ENCODE results near the gene NRXN2. TPM values are rescaled to one million over a fixed set of nuclear protein-coding genes. Genes with fewer than 3 reads are reported as not detected.

Gene NRXN2
- total and polyA plus RNA-seq, 11 donors, result 0.42 to 5.5 (median 0.92) TPM; not detected in 1

DNA sequence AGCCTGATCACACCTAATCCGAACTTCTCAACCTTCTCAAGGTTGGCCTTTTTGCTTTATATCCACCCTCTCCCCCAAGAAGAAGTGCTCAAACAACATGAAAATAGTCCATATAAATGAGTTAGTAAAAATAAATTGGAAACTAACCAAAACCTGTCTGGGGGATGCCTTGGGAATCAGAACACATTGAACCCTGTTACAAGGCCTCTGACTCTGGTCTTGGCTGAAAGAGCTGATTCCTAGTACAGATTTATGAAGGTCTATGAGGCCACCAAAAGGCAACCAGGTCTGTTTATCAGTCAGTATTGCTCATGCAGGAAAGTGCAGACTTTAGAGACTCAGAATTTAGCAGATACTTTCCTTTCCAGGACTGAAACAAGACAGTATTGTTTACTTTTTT lies 49.7 kb downstream of the NRXN2 start:
- no peaks in the 10 kb centered on the region for H3K36me3 ChIP-seq
- no peak overlapping the region for H3K4me3 ChIP-seq
- TF ChIP-seq POLR2A (IDR thresholded peaks at IDR 0.05), result no peak
- TF ChIP-seq, protein P1, sequence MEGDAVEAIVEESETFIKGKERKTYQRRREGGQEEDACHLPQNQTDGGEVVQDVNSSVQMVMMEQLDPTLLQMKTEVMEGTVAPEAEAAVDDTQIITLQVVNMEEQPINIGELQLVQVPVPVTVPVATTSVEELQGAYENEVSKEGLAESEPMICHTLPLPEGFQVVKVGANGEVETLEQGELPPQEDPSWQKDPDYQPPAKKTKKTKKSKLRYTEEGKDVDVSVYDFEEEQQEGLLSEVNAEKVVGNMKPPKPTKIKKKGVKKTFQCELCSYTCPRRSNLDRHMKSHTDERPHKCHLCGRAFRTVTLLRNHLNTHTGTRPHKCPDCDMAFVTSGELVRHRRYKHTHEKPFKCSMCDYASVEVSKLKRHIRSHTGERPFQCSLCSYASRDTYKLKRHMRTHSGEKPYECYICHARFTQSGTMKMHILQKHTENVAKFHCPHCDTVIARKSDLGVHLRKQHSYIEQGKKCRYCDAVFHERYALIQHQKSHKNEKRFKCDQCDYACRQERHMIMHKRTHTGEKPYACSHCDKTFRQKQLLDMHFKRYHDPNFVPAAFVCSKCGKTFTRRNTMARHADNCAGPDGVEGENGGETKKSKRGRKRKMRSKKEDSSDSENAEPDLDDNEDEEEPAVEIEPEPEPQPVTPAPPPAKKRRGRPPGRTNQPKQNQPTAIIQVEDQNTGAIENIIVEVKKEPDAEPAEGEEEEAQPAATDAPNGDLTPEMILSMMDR (IDR thresholded peaks at IDR 0.05), result no peak
- H3K4me1 ChIP-seq, result peaks cover 0 to 36% (median 11%) of the 10 kb centered on the region in 12 donors
- no peak for DNase-seq
- 79 to 95% (median 89%) methylated on average over 1 of the region's 1 CpG for WGBS, 4 donors
- no peaks in the 10 kb centered on the region for H3K9me3 ChIP-seq
- H3K27ac ChIP-seq, result no peak overlapping the region
- peaks cover 0 to 19% (median 0%) of the 10 kb centered on the region in 9 donors for H3K27me3 ChIP-seq
- ATAC-seq, result no peak
- intact Hi-C loops (cut with DNase I), result no loop called here

DNA sequence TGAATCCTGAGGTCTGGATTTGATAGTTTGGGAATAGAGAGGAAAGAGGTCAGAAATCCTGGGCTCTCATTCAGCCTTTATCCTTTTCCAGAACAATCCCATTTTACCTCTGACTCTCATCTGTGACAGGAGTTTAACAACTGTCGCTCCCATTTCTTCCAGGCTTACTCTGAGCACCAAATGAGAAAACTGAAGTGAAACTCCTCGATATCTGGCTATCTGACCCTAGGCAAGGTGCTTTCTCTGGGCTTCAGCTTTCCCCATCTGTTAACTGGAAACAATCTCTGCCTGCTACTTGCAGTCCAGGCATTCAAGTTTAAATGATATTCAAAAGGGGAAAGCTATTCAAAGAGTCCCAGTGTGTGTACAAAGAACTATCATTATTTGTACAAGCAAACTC lies 50.1 kb downstream of the NRXN2 start:
- Histone ChIP-seq H3K9me3 (no peaks in the 10 kb centered on the region), H3K4me1 (peaks cover 0 to 36% (median 11%) of the 10 kb centered on the region in 12 donors), H3K27ac (no peak overlapping the region), H3K27me3 (peaks cover 0 to 22% (median 0%) of the 10 kb centered on the region in 9 donors), H3K4me3 (no peak overlapping the region), H3K36me3 (no peaks in the 10 kb centered on the region)
- DNase-seq (no peak), ATAC-seq (no peak)
- TF ChIP-seq, protein P1 (IDR thresholded peaks at IDR 0.05), result no peak
- no peak for TF ChIP-seq POLR2A (IDR thresholded peaks at IDR 0.05)
- 83 to 93% (median 87%) methylated on average over 2 of the region's 2 CpGs for WGBS, 4 donors
- intact Hi-C loops (cut with DNase I), result no loop called here

DNA sequence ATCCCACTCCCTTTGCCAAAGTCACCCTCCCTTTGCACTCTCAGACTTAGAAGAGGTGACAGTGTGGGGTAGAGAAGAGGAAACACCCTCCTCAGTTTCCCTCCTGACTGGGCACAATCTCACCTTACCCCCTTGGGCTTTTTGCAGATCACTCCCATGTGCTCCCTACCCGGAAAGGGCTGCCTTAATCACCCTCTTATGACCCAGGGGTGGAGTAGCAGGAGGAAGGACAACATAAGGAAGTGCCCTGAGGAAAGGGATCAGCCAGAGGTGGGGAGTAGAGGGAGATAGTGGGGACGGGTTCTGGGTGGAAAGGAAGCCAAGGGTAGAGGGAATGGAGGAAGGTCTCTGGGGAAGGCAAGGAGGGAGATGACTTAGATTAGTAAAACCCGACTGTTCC lies 52.0 kb downstream of the NRXN2 start:
- peaks cover 0 to 31% (median 11%) of the 10 kb centered on the region in 12 donors for H3K4me1 ChIP-seq
- DNase-seq (no peak), ATAC-seq (no peak)
- 29 to 41% (median 33%) methylated on average over 3 of the region's 3 CpGs for WGBS, 4 donors
- no peaks in the 10 kb centered on the region for H3K36me3 ChIP-seq
- H3K9me3 ChIP-seq, result no peaks in the 10 kb centered on the region
- TF ChIP-seq, protein P1 (IDR thresholded peaks at IDR 0.05), result no peak
- TF ChIP-seq POLR2A (IDR thresholded peaks at IDR 0.05), result no peak
- intact Hi-C loops (cut with DNase I), result no loop called here
- peaks cover 0 to 22% (median 4%) of the 10 kb centered on the region in 9 donors for H3K27me3 ChIP-seq
- H3K4me3 ChIP-seq, result no peak overlapping the region
- H3K27ac ChIP-seq, result no peak overlapping the region

DNA sequence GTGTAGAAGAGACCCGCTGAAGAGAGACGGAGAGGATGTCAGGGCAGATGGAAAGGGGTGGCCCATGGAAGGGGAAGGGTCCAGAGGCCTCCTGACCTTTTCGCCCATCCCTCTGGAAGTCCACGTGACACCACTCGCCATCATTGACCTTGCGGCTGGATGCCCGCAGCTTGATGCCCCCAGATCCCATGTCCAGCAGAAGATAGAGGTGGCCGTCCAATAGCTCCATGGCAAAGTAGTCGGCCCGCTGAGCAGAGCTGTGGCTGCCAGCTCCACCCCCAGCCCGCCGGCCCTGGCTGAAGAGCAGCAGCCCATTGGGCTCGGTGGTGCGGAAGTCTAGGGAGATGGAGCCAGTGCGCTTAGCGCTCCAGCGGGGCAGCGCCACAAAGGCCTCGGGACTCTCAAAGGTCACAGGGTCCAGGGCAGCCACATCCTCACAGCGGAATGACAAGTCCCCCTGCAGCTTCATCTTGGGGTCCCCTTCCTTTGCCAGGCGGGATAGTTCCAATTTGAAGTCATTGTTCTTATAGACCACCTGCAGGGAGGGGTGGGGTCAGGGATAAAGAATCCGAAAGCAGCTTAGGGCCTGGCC lies 55.7 kb downstream of the NRXN2 start:
- Histone ChIP-seq H3K36me3 (no peaks in the 10 kb centered on the region), H3K27me3 (peaks cover 0 to 22% (median 2%) of the 10 kb centered on the region in 9 donors), H3K4me1 (peaks cover 0 to 23% (median 0%) of the 10 kb centered on the region in 12 donors), H3K27ac (no peak overlapping the region), H3K4me3 (no peak overlapping the region), H3K9me3 (no peaks in the 10 kb centered on the region)
- DNase-seq, result peak in 1 of 5 donors; percentile 37
- no peak for ATAC-seq
- TF ChIP-seq, protein P1 (IDR thresholded peaks at IDR 0.05), result no peak
- no peak for TF ChIP-seq POLR2A (IDR thresholded peaks at IDR 0.05)
- 87 to 95% (median 90%) methylated on average over 22 of the region's 22 CpGs for WGBS, 4 donors
- intact Hi-C loops (cut with DNase I), result loop anchor here in 1 of 10 donors (10.0 kb wide), 1 partner anchor 58 kb away; the partner anchor contains the start of gene NRXN2

Measured in heart left ventricle (tissue), 16 donors.